HG03432 (cell line): Measurements from ENCODE around the gene SH3RF3.

ENCODE experiments used
- ATAC-seq: cut with Tn5 transposase; IDR thresholded peaks from one replicate; pipeline ENCODE4 v1.9.1; 2021; ENCODE audit warnings: mild to moderate bottlenecking, moderate library complexity; ENCODE audit not compliant: unreplicated experiment

The SH3RF3 gene

DNA sequence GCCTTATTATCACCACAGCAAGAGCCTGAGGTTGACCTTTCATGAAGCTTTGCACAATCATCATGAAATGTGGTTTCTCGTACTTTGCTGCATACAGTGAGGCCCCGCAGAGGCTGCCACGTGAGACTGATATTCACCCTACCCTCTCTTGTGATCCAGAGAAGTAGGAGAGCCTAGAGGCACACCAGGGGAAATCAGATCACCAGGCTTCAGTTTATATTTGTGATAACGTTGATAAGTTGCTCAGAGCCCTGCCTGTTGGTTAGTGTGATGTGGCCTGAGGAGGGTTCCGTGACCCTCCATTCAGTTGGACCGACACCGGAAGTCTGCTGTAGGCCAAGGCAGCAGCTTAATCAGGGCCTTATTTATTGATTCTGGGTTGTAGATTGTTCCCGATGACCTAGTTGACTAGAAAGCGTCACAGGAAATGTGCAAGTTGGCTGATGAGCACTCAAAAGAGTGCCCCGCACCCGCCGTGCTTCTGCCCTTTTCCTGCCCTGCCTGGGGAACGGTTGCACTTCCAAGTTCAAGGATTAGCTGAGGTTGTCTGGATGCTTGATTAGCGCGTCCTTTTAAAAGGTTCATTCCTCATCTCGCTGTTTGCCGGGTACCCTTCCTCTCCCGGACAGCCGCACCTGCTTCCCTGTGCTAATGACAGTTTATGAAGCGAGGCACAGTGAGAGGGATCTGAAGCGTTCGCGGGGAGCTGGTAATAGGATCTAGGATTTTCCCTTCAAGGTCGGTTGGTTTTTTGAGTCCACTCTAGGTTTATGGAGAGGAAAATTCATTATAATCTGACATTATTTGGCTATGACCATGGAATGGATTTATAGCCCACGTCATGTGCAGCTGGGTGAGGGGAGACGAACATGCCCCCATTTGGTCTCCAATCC, 146.4 kb downstream of the SH3RF3 start:
- no peak for ATAC-seq

DNA sequence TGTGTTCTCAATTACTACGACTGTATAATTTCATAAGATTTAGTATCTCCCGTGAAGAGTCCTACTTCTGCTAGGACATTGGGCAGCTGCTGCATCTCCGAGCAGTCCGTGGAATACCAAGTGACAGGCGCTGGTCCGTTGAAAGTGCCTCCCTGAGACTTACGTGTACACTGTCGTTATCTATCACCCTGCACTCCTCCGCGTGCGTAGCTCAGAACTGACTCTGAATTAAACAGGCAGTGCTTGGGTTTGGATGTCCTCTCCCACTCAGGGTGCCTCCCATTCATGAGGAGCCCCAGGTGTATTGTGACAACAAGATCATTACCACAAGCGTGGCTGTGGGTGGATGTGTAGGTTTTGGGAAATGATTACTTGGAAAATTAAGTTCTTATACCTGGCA, 148.4 kb downstream of the SH3RF3 start:
- ATAC-seq = no peak

DNA sequence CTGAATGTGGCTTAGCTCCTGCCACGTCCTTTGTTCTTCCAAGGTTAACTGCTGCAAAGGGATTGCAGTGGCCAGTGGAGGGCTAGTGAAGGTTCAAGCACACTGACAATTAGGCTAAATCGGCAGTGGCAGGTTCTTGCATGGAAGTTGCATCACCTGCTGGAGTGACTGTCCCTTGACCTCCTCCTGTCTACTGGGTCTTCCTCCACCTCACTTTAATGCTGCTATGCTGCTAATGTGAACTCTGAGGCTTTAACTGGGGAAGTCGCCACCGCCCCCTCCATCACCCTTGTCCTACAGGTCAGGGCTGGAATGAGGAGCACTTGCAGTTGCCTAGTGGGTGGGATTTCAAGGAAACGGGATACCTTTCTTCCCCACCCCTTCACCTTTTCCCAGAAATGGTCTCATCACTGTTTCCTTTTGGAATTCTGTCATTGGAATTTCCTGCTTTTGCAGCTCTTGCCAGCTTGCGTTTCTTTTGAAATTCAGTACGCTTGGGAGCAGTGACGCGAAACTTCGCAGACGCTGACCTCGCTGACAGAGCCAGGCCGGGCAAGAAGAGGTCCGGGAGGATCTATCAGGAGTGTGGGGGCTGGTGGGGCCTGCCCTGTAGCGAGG, 150.3 kb downstream of the SH3RF3 start:
- ATAC-seq = no peak

DNA sequence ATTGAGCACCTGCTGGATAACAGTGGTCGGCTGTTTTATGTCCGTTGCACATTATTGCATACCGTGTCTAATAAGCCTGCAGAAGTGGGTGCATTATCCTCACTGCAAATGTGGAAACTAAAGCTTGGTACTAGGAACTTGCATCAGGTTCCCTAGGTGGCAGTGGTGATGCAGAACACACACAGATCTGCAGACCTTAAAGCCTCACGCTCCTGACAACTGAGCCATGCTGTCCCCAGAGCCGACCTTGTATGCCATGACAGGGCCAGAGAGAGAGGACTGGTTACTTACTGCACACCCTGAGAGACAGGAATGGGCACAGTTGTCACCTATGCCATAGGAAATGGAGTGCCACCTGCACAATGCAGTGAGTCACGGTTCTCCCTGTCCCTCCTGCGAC, 151.8 kb downstream of the SH3RF3 start:
- no peak for ATAC-seq

DNA sequence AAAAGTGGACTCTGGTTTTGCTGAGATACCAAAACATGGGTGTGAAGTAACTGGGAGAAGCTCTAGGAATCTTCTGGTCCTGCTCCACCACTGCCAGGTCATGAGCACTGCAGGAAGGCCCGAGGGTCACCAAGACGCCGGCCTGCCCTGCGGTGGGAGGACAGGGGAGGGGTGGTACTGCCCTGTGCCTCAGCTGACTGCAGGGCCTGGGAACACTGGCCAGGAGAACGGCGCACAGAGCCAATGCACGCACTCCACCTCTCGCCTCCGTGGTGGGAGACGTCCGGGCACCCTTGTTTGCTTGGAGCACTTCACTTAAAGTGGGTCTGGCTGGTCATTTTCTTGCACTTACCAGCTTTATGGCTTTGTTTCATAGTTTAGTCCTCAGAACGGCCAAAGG, 153.4 kb downstream of the SH3RF3 start:
- no peak for ATAC-seq

DNA sequence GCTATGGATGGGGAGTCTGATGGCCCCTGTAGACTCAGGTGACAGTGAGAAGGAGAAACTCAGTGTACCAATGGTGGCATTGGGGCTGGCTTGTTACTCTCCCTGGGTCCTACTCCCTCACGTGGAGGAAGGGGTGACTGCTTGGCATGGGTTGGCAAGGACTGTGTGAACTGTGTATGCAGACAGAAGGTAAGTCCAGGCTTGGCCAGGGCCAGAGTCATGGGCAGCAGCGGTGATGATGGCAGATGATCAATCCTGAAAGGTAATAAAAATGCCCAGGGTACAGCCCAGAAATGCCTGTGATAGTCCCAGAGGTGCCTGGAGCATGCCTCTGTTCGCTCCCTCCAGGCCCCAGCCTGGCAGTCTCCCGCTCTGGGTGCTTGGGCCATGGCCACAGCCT, 153.9 kb downstream of the SH3RF3 start:
- no peak for ATAC-seq

DNA sequence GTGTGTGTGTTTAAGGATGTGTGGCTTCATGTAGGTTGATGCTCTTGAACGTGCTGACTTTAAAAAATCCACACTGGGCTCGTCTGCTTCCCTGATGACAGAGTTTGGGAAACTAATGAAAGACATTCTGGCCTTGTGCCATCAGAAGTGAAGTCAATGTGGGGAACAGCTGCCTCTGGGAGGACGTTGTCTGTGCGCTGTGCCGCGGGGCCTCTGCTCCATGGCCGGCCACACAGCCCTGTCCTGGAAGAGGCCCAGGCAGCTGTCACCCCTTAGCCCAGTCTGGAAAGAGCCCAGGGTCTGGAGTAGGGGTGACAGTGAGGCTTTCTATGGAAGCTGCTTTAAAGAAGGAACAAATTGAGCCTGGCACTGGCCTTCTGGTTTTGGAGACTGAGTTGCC, 155.8 kb downstream of the SH3RF3 start:
- ATAC-seq = no peak

DNA sequence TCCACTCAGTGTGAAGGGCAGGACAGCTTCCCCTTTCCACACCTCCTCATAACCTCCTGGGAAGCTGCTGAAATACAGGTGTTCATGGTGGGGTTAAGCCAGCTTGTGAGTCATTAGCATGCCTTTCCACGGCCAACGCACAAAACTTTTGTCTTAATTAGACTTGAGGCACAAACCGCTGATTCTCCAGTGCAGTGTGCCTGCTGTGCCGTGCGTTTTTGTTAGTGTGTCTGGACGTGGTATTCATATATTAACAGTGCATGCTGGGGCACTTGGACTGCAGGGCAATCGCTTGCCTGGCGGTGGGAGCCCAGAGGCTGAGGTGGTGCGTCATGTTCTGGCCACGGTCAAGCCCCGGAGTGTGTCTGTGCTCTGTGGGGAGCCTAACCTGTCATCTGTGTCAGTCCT, 156.2 kb downstream of the SH3RF3 start:
- ATAC-seq = no peak

DNA sequence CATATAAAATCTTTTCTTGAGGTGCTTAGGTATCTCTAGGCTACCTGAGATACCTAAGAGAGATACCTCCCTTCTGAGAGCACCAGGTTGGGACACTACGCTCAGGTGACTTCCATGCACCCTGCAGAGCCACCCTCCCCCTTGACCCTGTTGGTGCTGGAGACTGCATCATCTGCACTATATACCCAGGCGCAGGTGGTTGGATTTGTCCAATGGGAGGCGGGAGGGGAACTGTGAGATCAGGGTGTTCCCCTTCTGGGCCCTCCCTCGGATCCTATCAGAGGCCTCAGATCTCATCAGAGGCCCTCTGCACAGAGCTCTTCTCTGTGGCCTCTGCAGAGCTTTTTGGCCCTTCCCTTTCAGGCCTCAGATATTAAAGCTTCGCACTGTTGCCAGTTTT, 158.4 kb downstream of the SH3RF3 start:
- no peak for ATAC-seq

DNA sequence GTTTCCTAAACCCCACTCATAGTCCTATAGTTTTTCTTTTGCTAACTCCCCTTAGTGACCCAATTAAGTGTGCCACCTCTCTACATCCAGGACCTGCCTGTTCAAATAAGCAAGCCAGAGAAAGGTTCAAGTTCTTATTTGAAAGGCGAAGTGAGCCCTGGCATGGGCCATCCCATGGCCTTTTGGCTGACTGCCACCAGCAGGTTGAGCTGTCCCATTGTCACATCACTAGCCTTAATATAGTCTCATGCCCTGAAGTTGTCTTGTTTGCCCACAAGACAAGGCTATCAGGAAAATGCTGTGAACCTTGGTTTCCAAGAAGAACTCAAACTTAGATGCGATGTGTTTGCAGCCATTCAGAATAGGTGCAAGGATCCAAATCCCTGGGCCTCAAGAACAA, 158.8 kb downstream of the SH3RF3 start:
- ATAC-seq = no peak

DNA sequence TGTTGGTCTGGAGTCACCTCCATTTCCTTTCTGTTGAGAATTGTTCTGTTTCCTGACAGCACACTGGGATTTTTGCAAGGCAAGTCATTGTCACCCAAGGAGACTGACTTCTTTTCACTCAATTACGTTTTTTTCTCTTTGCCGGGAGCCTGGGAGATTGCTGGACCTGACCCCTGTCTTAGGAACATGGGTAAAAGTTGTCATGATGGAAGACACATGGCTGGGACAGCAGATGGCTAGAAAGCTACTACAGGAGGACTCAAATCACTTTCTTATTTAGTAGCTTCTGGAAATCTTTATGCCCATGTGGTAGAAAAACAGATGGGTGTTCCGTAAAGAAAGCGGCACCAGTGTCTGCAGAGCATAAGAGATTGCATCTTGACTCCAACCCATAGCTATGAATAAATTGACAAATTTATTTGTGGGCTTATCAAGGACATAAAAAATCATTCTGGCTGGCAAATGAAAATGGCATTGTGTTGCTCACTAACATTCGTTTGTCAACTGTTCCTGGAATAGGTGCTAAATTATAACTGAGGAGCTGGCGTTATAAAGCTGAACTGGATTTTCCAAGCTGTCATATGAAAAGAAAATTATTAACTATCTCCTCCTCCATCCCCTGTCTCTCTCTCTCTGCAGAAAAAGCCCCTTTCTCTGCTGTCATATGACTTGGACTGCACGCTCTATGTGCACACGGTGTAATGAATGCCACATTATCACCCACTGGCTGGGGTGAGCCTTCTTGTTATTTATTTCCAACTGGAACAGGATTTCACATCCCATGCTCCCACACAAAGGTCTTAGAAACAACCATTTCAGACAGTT, 159.8 kb downstream of the SH3RF3 start:
- ATAC-seq = no peak

DNA sequence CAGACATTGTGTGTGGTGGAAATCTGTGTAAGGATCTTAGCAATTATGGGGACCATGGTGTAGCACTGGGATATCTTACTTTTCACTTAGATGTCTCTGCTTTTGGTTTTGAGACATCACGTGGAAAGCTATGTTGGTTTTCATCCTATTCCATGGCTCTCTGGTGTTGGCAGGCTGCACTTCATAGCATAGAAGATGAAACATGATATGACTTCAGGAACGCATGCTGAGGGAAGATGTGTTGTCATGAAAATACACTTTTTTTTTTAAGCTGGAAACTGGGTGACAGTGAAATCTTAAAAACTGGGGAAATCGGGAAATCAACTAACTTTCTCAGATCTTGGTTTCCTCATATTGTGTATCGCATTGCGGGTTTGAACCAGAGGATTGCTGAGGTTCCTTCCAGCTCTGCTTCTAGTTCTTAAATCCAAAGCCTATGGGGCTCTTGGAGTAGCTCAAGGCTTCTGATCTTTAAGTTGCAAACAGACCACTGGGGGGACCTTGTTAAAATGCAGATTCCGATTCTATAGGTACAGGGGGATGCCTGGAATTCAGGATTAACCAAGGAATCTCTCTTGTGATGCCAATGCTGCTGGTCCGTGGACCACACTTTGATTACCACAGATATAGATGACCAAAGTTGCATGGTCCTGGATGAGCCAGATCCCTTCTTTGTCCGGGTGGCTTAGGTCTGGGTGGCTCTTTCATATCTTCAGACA, 160.7 kb downstream of the SH3RF3 start:
- ATAC-seq = no peak

DNA sequence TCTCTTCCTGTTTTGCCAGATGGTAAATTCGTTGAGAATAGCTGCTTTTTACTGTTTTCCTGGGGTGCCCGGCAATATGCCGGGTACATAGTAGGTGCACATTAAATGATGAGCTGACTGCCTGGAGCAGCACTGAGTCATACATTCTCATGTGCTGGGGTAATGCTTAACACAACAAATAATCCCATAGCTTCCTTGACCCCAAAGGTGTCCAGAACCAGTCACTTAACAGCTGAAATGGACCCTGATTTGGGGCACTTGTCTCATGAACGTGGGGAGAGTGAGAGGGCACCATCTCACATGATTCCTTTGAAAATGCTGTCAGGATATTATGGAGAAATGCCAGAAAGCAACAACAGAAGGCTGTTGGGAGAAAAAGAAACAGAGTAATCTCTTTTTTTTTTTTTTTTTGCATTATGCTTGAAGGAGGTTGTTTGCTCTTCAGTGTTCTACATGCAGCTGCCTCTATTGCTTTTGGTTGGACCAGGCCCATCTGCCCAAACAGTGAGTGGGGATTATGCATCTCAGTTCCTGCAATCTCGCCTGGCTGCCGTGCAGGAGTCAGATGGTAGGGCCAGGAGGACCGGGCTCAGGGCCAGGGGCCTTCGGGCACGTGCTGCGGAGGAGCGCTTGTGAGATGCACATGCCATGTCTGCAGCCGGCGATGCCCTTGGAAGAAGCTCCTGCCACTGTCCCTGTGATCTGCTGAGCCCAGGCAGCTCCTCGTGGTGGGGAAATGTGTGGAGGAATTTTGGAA, 162.1 kb downstream of the SH3RF3 start:
- ATAC-seq = no peak

DNA sequence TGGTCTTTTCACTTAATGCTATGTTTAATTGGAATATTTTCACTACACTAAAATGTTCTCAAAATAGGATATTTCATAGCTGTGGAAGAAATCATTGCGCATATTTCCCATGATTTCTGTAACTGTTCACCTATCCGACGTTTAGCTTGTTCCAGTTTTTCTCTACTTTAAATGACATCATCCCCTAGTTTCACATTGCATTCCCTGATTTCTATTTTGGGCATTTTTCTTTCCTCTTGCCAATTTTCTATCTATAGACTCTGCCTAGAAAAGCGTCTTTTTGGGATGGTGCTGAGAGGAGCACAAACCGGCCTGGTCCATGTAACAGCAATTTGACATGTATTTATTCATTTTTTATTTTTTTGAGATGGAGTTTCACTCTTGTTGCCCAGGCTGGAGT, 163.4 kb downstream of the SH3RF3 start:
- no peak for ATAC-seq

DNA sequence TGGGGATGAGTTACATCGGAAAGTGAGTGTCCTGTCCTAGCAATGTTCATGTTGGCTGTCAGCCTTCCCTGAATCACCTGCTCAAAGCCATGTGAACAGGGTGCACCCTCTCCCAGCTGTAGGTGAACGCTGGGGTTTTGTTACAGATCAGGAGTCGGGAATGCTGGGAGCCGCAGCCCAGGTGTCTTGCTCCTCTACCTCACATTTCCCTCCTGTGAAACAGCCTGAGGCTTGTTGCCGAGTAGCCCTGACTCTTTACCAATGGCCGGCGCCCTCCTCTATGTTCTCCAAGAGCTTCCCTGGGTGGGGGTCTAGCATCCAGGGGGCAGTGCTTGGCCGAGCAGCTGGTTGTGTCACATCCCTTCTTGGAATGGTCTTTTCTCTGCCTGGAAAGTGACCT, 164.7 kb downstream of the SH3RF3 start:
- no peak for ATAC-seq

DNA sequence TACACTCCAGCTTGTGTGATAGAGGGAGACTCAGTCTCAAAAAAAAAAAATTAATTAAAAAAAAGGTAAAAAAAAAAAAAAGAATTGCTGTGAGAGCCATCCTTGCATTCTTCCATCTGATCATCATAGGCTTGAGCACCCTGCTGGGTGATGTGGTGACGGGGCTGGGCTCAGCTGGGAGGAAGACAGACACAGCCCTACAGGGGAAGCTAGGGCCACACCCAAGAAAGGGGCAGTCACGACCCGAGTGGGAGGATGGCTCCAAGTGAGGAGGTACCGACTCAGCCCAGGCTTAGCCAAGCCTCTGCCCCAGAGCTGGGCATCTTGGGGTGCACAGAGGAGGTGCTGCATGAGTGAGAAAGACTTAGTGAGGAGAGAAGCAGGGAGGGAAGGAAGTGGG, 165.5 kb downstream of the SH3RF3 start:
- ATAC-seq = no peak

DNA sequence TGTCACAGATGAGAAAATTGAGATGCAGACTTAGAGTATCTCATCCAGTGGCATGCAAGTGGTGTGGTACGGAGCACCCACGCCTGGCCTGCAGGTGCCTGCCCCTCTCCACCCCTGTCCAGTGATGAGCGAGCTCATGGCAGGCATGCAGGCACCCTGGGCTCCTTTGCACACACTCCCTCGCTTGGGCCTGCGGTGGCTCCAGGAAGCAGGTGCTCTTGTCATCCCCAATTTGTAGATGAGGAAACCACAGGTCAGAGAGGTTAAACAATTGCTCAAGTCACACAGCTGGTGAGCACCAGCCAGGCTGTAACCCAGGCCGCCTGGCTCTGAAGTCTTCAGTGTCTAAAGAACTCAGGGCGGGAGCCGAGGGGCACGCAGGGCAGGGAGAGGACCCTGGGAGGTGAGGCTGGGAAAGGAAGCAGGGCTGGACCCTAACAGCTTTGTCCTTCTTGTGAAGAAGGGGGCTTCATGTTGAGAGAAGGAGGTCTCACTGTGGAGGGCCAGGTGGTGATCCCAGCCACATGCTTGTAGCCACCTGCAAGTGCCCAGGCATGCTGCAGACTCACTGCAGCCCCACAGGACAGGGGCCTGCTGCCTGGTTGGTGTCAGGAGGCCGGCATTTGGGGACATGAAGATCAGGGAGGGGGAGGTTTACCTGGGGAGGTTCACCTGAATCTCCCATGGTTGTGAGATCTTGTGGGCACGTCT, 166.2 kb downstream of the SH3RF3 start:
- ATAC-seq = no peak

DNA sequence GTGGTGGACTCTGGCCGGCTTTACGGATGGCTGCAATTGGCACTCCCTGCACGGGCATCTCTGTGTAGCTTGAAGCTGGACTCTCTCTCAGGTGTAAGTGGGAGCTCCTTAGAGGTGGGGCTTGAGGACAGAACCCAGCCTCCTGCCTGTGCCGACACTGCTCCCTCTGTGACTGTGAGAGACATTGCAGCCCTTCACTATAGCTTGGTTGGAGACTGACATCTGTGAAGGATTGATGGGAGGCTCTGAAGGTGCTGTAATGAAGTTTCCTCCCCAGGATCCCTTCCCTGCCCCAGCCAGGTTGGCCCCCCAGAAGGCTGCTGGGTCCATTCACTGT, 166.7 kb downstream of the SH3RF3 start:
- ATAC-seq = no peak

DNA sequence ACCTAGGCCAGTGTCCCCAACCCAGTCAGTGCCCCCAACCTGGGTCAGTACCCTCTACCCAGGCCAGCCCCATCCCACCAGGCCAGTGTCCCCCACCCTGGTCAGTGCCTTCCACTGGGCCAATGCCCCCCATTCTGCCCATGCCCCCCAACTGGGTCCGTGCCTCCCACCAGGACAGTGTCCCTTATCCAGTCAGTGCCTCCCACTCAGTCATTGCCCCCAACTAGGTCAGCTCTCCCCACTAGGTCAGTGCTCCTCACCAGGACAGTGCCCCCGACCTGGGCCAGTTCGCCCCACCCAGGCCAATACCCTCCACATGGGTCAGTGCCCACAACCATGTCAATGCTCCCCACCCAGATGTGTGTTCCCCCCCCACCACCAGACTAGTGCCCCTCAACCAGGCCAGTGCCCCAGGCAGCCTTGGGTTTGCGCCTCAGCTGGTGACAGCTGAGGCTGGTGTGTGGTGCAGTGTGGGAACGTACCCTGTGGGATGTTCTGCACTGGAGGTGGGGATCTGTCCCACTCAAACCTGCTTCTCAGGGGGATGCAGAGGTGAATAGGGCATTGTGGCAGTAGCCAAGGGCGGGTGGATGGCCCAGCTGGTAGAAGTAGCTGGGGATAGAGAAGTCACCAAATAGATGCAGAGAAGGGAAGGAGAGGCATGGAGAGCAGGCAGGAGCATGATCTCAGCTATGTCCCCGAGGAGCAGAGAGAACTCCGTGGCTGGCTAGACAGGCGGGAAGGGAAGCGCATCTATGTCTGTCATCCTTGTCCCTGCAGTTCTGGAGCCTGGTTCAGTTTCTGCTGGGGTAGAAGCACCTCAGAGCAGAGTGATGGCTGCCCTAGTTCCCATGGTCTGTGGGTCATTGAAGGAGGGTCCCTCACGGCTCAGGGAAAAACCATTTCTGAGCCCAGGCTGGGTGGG, 168.8 kb downstream of the SH3RF3 start:
- no peak for ATAC-seq
